ENCODE results near the gene SLC6A8. TPM values are rescaled to one million over a fixed set of nuclear protein-coding genes. Genes with fewer than 3 reads are reported as not detected.
A peak's percentile ranks its signal among the peaks of the same experiment; 100 is the strongest.

The SLC6A8 gene
- 11.4 TPM for total RNA-seq

DNA sequence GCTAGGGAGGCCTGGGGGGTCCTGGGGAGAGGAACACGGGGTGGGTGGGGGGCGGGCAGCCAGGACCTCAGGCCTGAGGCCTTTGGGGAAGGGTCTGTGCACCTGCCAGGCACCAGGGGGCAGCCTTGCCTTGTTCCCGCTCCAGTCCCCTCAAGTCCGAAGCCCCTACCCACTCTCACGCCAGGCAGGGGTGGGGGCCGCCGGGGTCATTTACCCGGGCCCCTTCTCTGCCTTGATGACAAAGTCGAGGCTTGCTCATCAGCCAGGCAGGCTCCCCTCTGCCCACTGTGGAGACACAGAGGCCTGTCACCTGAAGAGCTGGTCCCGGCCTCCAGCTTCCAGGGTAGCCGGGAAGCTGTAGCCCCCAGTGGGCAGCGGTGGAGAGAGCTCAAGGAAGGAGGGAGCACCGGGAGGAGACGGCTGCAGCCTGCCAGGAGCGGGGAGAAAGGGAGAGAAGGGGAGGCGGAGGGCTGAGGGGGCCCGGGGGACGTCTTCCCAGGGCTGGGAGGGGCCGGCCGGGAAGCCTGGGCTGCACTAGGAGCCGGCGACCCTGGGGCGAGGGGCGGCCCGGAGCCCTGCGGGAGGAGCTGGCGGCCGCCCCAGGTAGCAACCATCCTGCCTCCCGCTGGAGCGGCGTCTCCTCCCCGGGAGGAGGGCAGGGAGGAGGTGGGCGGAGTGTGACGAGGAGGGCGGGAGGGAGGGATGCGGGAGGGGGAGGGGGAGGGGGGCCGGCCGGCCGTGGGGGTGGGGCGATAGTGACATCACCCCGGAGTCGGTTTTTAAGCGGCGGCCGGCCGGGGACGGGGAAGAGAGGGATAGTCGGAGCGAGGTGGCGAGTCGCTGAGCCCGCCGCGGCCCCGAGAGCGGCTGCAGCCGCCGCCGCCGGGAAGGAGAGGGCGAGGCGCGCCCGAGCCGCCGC, at the start of gene SLC6A8:
TSS of gene SLC6A8 (plus strand) at position 806 of the 919 bp plus-strand sequence. CDS start 649 bp downstream, outside the sequence.
- DNase-seq: peak; percentile 53

DNA sequence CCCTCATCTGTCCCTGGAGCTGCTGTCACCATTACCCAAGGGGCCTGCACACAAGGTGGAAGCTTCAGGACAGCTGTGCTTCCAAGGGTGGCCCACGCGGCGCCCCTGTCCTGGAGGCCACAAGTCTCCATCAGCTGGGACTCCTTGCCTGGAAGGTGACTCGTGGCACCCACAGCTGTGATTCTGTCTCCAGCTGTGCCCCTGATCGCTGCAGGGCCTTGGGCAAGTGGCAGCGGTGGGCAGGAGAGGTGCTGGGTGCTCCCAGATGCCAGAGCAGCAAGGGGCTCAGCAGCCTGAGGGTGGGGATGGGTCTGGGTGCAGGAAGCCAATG, 49.7 kb upstream of the SLC6A8 start:
- no peak for DNase-seq

DNA sequence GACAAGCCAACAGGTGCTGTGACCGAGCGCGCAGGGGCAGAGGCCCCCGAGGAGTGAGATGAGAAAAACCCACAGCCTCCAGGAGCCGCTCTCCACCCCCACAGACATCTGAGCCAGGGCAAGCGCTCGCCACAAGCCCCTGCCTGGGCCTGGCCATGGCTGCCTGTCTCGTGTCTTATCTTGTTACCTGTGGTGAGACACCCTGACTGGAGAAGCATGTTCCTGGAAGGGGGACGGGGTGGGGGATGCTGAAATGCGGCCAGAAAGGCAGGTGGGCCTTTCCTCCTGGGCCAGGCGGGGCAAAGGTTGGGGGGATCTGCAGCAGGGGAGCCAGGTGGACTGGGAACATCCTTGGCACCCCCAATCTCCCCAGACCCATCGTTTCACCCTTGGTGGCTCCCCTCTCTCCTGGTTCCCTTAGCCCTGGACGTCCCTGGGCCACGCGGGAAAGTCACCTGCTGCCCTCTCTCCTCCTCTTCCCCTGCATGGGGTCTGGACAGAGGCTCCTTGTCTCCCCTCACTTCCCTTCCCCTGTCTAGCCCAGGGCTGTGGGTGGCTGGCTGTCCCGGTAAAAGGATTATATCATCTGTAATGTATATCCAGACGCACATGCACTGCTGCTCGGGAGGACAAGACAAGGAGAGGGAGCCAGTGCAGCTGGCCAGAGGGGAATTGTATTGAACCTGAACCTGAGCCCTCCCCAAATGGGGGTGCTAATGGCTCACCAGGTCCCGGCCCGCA, 49.1 kb upstream of the SLC6A8 start:
- DNase-seq: no peak

DNA sequence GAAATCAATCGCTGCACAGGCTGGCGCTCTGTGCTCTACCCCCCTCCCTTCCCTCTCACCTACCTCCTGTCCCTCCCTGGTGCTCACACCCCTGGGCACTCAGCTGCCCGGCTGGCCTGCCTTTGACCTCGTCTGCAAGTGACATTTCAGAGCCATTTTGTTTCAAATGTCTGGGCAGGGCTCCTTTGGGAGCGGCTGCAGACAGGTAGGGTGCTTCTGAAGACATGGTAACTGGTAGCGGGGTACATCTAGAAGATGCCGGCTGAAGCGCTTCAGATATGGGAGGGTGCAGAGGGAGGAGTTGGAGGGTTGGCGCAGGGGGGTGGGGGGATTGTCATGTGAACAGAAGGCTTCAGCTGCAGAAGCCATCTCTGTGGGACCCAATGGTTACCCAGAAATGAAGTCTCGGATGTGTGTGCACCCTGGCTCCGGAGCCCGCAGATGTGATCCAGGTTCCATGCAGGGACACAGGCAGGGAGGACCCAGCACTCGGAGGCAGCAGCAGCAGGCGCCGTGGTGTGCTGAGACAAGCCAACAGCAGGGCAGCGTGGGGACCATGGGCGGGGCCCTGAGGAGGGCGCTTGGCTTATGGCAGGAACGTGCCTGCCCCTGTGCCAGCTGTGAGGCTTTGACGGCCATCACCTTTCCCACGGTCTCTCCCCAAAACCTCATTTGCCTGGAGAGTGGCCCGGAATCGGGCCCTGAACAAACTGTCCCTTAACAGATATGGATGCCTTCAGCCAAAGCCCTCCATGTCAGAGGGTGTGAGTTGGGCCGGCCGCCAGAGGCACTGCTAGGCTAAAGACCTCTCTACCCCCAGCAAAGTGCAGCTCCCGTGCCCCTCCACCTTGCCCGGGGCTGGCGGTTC, 48.3 kb upstream of the SLC6A8 start:
- no peak for DNase-seq

DNA sequence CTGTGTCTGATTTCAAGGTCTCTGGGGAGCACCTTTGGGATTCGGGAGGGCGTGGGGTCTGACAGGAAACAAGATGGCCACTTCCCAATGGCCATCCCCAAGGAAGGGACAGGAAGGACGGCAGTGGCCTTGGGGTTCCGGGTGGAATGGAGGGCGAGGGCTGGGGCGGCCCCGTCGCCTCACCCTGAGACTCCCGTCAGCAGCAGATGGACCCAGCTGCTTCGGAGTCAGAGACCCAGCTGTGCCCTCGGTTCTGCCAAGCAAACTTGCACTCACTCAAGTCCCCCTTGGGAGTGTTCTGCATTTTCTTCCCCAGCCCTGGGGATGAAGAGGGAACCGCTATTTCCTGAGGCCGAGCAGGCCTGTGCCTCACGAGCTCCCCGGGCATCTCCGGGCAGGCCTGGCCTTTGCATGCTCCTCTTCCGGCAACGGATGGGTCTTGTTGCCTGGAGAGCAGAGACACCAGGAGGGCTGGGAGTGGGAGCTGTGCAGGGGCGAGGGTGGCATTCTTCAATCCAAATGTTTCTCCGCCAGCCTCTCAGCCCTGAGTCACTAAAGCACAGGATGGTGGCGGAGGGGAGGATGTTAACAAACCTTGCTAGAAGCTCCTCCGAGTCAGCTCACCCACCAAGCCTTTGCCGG, 47.6 kb upstream of the SLC6A8 start:
- DNase-seq: no peak

DNA sequence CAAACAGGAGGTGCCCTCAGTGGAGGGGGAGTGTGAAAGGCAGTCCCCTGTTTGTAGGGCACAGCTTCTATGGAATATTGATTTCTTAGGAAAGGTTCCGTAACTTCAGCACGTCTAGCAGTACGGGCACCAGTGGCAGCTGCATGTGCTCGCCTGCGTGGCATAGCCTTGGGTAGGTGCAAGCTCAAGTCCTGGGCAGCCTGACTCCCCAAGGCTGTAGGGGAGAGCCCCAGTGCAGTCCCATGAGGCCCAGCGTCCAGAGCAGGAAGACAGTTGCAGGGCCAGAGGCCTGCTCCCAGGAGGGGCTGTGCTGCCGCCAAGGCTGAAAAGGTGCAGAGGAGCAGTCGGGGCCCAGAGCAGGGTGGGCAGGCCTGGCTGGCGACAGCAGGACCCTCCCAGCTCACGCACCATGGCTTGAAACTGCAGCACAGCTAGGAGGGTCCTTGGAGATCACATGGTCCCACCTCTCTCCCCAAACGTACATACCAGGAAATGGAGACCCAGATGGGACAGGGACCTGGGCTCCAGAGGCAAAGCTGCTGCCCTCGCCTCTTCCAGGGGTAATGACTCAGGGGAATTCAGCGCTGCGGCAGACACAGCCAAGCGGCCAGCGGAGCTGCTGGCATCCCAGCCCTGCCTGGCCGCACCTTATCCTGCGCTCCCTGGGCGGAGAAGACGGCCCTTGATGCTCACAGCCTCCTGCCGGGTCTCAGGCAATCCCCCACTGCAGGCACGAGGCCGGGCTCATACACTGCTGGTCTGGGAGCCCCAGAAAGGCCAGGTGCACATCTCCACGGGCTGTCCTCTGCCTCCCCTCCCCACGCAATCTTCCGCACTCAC, 46.8 kb upstream of the SLC6A8 start:
- DNase-seq: no peak

DNA sequence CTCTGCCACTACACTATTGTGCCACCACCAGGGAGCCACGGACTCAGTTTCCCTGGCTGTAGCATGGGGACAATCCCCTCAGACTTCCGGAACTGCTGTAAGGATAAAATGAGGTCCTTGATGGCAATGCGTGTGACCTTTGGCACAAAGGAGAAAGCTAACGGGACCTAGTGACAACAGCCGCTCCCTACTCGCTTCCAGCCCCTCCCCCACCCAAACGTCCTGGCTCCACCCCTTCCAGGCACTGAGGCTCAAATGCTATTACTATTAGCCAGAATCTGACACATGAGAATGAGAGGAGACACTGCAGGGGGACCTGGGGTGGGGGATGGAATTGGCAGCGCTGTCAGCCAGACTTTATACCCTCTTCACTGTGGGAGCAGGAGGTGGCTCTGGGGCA, 46.1 kb upstream of the SLC6A8 start:
- no peak for DNase-seq

DNA sequence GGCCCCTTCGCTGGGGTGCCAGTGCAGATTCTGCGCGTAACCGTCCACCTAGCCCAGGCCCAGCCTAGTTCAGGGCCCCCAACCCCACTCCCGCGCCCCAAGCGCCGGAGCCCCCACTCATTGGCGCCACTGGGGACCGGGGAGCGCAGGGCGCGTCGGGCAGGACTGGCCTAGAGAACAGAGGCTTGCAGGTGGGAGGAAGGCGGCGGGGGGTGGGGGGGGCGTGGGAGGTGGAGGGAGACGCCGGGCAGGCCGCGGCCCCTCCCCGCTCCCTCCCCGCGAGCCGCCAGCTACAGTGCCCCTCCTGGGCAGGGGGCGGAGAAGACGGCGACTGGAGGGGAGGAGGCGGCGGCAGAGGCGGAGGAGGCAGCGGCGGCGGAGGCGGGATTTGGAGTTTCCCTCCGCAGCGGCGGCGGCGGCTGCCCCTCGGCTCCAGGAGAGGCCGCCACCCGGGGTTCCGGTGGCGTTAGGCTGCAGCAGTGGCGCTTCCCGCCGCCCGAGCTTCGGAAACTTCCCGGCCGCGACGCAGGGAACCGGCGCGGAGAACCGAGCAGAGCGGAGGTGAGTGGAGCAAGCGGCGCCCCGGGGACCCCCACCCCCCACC, 45.6 kb upstream of the SLC6A8 start:
- no peak for DNase-seq

DNA sequence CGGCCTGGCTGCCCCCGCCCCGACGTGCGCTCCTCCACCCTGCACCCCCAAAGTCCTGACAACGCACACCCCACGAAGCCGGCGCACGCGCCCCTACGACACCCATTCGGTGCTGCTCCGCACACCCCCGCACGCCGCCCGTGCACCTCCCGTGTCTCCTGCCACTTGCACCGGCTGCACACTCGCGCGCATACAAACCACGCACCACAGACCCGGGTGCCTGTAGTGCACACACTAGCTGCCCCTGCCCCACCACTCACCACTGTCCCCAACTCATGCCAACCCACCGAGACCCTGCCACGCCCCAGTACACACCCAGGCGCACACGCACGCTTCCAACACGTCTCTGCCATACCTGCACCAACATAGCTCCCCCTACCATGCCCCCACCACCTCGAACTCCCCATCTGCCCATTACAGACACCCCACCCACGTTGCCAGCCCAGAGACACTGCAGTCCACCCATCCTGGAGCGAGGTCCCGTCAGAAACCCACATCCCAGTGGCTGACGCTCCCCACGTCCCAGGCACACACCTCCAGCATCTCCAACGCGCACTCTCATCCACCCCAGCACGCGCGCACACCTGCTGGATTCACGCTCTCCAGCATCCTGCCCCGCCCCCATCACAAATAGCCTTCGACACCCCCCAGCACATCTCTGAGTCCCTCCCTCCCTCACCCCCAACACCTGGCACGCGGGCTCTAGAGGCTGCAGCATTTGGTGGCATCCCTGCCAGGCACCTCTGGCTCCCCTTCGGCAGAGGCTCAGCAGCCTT, 44.9 kb upstream of the SLC6A8 start:
- no peak for DNase-seq

DNA sequence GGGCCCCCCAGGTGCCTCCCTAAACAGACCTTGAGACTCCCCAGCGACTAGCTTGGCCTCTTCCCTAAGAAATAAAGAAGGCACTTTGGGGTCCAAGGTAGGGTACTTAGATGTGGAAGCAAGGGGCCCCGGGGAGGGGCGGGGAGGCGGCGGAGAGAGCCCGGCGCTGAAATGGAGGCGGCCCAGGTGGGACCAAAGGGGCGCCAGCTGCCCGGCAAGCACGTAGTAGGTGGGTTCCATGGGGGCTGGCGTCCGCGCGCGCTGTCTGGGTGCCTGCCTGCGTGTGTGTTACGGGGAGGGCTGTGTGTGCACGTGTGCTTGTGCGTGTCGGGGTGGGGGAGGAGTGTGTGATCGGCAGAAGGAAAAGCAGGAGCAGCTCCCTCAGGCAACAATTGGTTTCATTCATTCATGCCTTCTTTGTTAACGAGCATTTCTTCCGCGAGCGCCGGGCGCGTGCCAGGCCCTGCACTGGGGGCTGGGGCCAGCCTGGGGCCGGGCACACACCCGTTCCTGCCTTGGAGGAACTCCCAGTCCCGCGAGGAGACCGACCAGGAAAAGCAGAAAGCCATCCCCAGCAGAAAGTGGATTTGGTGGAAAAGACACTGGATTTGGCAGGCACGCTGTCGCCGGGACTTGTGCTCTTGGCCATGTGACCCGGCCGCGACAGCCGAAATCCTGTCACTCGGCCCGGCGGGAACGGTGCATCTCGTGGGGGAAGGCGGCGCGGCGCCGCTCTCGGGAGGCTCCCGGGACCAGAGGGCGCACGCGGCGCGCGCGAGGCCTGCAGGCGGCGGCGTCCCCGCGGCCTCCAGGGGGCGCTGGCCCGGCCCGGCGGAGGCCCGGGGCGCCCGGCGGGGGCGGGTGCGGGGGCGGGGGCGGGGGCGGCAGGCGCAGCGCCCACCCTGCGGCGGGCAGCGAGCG, 44.0 kb upstream of the SLC6A8 start:
- DNase-seq: no peak

DNA sequence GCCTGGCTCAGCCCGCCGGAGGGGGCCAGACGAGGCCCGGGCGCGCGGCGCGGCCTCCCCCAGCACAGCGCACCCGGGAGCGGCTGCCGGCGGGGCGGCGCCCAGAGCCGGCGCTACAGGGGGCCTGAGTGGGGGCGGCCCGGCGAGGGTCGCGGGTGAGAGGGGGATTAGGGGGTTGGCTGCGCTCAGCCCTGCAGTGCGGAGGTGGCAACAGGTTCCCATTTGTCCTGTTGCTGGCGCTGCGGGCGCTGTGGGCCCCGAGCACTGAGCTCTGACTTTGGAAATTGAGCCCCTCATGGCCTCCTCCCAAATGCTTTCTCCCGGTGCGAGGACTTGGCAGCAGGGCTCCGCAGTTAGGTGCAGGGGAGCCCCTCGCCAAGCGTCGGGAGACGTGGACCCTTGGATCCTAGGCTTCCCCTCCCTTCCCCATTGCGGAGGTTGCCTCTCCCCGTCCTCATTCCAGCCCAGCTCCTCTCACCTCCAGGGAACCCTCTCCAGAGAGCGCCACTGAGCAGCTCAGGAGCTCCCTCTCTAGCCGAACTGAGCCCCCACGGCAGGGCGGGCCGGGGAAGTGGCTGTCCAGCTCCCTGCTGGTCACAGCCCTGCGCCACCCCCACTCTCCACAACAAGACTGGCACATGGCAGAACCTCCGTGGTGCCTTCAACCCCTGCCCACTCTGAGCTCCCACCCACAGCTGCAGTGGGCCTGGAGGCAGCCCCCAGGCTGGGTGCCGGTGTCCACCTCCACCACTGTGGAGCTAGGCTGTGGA, 43.2 kb upstream of the SLC6A8 start:
- no peak for DNase-seq

DNA sequence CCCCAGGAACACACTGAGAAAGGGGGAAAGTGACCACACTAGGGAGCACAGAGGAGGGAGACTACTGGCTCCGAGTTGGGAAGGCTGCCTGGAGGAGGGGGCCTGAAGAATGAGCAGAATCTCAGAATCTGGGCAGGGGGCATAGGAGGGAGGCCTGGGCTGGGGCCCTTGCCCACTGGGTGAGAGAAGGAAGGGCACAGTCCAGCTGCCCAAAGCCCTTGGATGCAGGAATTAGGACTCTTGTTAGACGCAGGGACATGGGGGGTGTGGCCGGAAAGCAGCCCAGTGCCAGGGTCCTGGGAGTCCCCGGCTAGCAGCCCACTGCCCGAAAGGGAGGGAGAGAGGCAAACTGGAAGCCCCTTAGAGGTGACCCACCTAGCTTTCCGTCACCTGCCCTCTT, 42.6 kb upstream of the SLC6A8 start:
- no peak for DNase-seq

DNA sequence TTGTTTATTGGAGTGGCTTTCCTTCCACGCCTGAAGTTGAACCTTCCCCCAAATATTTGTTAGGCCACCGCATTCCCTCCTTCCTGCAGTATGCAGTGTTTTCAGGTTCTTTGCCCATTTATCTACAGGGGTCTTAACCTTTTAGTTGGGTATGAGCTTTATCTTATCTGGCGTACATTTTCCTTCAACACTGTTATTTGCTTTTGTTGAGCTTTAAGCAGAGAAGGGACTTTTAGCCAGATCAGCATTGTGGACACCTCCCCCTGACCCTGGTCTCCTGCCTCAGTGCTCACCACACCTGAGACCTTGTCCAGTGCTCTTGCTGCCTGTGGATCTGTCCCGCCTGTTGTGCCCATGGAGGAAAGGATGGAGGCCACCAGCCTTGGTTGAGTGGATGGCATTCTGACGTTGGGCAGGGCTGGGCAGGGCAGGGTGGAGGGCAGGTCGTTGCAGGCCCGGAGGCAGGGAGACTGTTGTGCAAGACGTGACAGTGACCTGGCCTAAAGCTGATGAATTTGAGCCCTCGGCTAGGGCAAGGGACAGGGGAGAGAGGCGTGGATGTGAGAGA, 41.7 kb upstream of the SLC6A8 start:
- DNase-seq: no peak

DNA sequence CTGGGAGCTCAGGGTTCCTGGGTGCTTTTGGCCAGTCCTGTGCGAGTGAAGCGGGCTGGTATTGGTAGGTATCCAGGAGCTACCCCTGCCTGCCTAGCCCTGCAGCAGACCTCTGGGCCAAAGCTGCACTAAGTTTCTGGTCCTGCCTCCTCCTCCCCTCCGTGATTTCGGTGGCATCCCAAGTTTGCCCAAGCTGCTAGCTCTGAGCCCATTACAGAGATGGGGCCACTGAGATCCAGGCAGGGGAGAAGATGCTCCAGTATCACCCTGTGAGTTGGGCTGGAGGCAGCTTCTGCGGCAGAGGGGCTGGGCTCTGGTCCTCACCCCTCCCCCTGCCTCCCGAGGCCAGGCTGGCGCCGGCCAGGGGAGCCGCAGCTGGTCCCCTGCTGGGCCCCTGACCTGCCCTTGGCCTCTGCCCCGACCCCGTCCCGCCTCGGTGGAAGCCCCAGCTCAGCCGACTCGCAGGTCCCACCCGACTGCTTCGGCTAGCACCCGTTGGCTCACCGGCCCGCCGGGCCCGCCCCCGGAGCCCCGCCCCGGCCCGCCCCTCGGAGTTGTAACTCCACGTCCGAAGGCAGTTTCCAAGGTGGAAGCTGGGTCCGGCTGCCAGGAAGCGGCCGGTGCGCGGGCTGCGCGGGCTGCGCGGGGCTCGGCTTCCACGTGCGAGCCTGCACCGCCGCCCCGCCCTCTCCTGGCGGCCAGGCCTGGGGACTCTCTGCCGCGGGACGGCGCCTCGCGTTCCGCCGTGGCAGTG, 40.9 kb upstream of the SLC6A8 start, which contains the start of gene DUSP9:
TSS of gene DUSP9 (plus strand) at position 584 of the 754 bp plus-strand sequence. CDS start 751 bp downstream, outside the sequence.
- no peak for DNase-seq

DNA sequence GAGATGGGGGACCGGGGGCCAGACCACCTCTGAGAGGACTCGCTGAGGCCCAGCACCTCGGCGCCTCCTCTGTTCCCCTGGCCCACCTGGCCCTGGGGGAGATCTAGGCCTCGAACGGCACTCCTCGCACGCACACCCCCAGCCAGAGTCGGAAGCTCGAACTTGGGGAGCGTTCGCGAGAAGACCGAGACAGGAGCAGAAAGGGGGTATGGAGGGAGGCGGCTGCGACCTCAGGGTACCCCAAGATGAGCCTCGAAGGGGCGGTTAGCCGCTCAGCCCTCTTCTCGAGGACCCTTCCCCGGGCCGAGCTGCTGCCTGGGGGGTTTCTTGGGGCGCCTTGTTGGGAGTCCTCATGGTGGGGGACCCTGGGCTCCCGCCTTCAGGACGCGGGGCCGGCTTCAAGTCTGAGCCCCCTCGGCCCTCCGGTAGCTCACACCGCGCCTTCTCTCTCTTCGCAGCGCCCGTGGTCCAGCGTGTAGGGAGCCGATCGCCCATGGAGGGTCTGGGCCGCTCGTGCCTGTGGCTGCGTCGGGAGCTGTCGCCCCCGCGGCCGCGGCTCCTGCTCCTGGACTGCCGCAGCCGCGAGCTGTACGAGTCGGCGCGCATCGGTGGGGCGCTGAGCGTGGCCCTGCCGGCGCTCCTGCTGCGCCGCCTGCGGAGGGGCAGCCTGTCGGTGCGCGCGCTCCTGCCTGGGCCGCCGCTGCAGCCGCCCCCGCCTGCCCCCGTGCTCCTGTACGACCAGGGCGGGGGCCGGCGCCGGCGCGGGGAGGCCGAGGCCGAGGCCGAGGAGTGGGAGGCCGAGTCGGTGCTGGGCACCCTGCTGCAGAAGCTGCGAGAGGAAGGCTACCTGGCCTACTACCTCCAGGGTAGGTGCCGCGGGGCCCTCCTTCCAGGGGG, 40.0 kb upstream of the SLC6A8 start:
- no peak for DNase-seq
